Daoy (cell line): Measurements from ENCODE around the gene CHST8. TPM values are rescaled to one million over a fixed set of nuclear protein-coding genes. Genes with fewer than 3 reads are reported as not detected.
A peak's percentile ranks its signal among the peaks of the same experiment; 100 is the strongest.

Experiments
- DNase-seq: peaks from one replicate; pipeline ENCODE4 v3.0.0-alpha.2; 2015; ENCODE audit warnings: low read depth
- total RNA-seq: library from RNA; depleted of rRNA; stranded (reverse); fragments of >200 nt; shearing (Covaris generic); gene quantifications from 2 replicates; pipeline ENCODE4 v1.2.3, GENCODE V29; 2014

The CHST8 gene
- total RNA-seq, 1 experiment from 2014 or later, result 0.29 TPM

DNA sequence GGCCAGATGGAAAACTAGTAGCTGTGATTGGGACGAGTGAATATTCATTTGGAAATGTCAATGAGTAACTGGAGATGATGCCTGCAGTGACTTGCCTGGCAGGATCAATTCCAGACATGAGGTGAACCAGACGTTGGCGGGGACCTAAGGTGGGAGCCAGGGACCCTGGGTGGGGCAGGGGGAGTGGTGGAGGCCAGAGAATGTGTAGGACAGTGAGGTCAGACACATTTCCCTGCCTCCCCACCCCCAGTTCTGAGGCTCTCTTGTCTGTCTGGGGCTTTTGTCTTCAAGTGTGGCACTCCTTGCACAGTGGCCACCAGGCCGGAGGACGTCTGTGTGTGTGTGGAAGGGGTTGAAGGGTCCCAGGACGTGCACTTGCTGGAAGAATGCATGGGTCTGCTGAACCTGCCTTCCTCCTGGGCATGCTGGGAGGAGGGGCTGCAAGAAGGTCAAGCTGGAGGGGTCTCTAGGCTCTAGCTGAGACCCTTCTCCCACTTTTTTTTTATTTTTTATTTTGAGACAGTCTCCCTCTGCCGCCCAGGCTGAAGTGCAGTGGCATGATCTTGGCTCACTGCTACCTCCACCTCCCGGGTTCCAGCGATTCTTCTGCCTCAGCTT, 51.6 kb downstream of the CHST8 start:
- DNase-seq, result no peak

DNA sequence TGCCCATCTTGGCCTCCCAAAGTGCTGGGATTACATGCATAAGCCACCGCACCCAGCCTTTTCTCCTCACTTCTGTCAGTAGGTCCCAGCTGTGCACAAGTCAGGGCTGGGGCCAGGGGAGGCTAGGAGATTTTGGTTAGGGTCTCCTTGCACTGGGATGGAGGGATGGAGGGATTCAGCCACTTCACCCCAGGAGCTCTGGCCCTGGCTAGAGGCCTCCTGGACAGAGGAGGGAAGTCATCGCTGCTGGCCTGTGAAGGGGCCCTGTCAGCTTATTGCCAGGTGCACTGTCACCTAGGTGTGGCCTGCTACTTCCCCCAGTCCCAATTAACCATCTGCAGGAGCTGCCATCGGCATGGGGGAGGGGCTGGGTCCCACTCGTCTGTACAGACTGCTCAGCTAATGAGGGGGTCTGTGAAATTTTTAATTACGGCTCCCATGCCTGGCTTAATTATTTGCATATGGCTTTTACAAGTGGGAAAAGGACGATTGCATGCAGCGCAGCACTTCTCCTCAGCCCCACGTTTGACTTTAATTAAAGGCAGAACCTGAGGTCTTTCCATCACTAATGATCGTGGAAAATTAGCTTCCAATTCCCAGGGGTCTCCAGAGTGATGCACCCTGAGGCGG, 52.4 kb downstream of the CHST8 start:
- DNase-seq, result no peak

DNA sequence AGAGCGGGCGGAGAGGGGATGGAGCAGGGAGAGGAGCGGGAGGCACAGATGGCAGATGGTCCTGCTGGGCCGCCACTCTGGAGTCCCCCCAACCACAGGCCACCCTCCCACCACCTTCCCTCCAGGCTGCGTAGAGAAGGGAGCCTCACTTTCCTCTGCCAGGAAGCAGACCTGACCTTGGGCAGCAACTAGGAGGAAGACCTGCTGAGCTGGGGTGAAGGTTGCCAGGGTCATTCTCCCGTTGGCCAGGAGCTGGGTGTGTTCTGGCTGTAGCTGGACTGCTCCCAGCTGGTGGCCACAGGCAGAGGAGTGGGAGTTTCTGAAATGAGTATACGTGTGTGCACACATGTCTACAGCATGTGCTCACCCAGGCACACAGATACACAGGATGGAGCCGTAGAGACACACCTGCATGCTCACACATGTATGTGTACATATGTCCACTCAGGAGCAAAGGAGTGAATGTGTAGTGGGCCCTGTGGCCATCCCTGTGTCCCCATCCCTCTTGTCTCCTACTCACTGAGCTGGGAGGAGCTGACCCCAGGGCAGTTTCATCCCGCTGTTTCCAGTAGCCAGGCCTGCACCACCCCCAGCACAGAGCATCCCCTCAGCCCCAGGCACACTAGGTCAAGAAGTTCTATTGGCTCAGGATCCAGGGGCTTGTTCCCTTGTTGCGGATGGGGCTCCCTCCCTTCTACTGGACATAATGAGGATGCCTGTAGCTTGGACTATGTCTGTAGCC, 53.0 kb downstream of the CHST8 start:
- DNase-seq, result no peak

DNA sequence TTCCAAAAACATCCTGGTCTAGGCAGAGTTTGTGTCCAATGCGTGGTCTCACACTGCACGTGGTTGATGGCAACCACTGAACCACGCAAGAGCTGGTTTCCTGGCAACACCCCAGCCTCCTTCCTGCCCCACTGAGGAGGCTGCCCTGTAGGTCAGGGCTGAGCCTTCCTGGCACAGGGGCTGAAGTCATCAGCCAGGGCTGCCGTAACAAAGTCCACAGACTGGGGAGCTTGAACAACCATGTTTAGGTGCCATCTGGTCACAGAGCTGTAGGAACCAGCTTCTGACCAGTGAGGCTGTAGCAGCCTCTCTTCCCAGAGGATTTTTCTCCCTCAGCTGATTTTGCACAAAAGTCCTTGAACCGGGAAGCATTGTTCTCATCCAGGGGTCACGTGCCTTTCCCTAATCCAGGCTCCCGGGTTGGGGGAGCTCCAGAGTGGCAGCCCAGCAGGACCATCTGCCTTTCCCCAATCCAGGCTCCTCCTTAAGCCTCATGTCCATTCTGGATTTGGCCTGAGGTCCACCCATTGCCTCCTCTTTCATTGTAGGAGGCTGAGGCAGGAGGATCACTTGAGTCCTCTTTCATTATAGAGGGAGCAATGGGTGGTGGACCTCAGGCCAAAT, 53.9 kb downstream of the CHST8 start:
- DNase-seq, result no peak

DNA sequence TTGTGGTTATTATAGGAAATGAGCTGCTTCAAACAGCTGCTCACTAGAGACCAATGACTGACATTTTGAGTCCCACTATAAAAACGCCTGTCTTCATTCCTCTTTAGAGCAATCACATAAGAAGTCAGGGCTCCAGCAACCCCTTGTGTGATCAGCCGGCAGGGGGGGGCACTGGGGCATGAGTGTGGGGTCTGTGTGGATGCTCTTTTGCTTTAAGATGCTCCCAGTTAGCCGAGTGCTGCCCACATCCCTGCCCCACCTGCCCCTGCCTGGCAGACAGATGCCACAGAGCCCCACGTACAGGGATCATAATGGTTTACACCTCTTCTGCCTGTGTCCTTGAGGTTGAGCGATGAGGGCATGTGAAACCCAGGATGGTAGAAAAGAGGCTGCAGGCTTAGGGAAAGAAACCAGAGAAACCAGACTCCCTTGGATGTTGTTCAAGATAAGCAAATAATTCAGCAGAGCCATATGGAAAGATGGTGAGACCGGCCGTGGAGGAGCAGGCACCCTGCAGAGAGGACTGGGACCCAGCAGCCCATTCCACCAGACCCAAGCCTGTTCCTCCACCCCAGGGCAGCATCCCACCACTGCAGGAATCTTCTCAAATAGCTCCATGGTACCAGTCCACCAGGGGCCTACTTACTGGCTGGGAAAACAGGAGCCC, 55.4 kb downstream of the CHST8 start:
- DNase-seq, result no peak

DNA sequence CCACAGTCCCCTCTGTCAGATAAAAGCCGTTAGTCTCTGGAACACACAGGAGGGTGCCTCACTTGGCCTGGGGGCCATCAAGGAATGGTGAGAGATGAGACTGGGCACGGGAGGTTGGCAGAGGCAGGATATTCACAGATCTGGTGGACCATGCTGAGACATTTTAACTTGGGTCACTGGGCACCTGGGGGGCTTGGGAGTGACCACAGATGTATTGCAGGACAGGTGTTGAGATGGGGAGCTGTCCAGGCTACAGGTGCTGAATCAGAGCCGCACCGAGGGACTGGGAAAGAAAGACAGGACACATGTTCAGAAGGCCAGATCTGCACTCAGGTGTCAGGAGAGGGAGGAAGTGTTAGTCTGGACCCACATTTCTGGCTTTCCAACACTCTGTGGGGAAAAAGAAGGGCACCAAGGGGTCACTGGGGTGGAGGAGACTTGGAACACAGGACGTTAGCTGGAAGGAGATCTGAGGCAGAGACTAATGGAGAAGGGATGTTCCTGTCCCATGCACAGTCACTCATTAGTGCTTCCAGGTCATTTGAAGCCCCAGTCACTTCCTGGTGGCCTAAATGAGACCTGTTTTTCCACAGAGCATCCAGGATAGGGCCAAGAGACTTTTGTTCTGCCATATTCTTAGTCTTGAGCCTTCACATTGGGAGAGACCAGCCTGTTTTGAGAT, 56.1 kb downstream of the CHST8 start:
- DNase-seq, result no peak

GRCh38 chr19:33678796-33679585, 57.2 kb downstream of the CHST8 start:
- DNase-seq, result no peak

DNA sequence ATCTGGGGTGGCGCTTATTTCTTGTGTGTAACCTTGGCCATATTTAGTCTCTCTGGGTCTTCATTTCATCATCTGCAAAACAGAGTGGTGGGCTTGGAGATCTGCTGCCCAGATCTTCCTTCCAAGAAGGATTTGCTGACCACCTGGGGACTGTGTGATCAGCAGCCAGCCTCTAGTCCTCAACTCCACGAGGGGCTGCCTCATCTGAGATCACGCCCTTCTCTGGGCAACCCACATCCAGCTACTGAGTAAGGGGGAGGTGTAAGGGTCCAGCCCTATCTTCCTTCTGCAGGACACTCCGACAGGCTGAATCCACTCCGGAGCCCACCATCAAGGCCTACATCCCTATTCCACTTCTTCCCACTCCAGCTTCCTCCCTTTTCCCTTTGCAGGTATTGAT, 57.9 kb downstream of the CHST8 start:
- no peak for DNase-seq

GRCh38 chr19:33681081-33681680, 59.4 kb downstream of the CHST8 start:
- no peak for DNase-seq

- DNase-seq, result peak; percentile 74
These were observed 62.3 kb downstream of the CHST8 start for GRCh38 chr19:33683881-33684537.

DNA sequence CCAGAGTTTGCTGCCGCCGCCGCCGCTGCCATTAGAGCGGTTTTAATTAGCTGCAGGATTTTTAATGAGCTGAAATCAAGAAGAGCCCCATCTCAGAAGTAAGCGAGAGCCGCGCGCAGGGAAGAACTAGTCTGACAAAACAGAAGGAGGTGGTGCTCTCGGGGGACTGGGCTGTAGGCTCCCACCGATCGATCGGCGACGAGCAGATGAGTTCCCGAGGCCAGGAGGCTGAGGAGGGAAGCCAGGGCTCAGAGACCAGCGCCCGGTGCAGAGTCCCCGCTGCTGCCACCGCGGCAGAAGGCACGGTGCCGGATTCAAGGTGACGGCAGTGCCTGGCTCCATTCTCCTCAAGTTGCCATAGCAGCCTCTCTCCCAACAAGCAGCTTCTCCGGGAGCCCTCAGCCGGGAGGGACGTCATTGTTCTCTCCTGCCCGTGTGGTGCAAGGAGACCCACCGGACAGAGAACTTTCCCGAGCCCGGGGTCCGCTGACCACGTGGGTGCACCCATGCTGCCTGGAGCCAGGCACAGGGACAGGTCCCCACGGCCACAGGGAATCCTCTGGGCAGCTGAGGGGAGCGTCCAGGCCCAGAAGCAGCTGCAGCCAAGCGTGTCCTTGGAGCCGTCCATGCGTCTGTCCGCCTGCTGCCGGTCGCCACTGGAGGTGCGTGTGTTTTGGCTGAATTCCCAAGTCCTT, 62.9 kb downstream of the CHST8 start:
- DNase-seq, result no peak

GRCh38 chr19:33685541-33685940, 63.8 kb downstream of the CHST8 start:
- no peak for DNase-seq

DNA sequence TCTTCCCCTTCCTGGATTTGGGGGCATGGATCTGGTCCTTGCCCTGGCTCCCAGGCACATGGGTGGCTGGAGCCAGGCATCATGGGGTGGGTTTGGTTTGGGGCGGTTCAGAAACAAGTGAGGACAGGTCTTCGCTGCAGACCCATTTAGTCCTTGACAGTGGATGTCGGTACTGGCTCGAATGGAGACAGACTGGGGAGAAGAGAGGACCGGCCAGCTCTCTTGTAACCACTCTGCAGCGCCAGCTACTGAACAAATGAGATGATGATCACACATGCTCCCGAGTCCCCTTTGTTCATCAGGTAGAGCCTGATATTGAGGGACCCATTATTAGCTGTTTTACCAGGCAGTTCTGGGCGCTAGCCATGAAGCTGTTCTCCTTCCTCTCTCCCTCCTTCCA, 64.5 kb downstream of the CHST8 start:
- DNase-seq, result no peak

DNA sequence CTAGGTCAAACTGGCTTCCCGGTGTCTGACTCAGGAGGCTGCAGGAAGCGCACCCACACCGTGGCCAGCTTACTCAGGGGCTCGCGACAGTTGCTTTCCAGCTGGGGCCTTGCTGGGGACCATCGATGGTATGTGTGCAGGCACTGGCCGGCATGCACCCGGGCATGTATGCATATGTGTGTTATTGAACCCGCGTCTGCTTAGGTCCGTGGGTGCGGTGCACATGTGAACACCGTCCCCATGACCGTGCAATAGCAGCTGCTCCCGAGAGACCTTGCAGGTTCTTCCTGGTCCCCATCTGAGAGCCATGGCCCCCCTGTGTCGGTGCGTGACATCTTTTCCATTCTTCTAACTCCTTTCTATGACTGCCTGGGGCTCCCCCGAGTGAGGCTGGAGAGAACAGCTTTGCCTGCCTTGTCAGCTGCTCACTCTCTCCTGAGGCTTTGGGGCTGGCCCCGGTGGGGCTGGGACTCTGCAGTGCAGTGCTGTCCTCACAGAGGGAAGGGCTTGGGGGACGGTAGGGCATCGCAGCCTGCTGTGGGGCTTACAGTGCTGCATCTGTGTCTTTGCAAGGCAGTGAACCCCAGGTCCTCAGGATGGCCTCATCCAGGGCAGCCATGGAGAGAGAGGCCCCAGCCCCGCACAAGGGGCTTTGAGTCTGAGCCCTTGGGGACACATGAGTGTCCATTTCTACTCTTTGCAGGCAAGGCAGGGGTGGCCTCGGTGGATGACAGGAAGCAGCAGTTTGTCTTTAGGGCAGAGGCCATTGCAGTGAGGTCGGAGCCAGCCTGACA, 65.1 kb downstream of the CHST8 start:
- peak; percentile 38 for DNase-seq

GRCh38 chr19:33687481-33688170, 65.9 kb downstream of the CHST8 start:
- no peak for DNase-seq

DNA sequence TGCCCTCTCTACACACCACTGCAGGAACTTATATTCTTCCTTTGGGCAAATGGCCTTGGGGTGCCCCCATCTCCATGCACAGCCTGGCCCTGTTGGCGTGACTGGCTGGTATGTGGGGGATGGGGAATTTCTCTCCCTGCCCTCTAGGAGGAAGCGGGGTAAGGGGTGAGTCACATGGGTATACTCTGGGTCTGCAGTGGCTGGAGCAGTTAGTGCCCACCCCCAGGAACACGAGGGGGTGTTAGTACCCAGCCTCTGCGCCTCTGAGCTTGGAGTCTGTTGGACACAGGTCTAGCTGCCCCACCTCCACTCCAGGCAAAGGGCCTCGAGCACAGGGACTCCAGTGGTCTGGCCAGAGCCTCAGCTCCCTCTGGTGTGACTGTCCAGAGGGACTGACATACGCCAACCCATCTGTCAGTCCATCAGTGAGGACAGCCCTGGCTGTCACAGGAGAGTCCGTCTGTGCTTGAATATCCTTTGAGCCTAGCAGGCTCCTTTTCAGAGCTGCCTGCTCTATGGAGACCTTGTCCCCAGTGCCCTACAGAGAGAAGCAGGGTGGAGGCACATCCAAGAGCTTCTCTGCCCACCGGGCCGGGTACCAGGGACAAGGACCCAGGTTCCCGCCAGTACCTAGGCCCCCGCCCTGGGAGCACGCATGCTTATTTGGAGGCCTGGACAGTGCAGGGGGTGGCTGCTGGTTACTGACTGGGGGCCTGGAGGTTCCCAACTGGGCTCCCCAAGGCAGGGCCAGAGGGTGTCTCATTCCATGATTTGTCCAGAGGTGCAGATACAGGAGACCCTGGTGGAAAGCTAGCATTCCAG, 66.6 kb downstream of the CHST8 start:
- DNase-seq, result no peak
